Tongue (tissue), 2 donors: ENCODE measurements around the gene CYP4F11. TPM values are rescaled to one million over a fixed set of nuclear protein-coding genes. Genes with fewer than 3 reads are reported as not detected.
"Not testable (repeated sequence)": the region's sequence is repeated elsewhere in the genome, so short reads cannot be mapped to it uniquely, and the experiment has no call there.

Experiments used
- DNase-seq: peaks from one replicate; pipeline ENCODE4 v3.0.0-alpha.2; 2015
- total RNA-seq: library from RNA; depleted of rRNA; stranded (reverse); fragments of >200 nt; gene quantifications from one replicate; pipeline ENCODE4 v1.2.3, GENCODE V29; 2014

Gene CYP4F11
- not detected for total RNA-seq

- DNase-seq = no peak
These were observed at the start of gene CYP4F11 for GRCh38 chr19:15934332-15935078. TSS of gene CYP4F11 (minus strand) at chr19:15934529. CDS start at chr19:15934408, 121 bp downstream.

GRCh38 chr19:15979293-15979692 is 45.0 kb upstream of the CYP4F11 start:
- DNase-seq = no peak

- DNase-seq = no peak
These were observed 43.4 kb upstream of the CYP4F11 start for GRCh38 chr19:15977690-15978089.

GRCh38 chr19:15976836-15977689 is 42.7 kb upstream of the CYP4F11 start:
- DNase-seq = no peak

GRCh38 chr19:15974856-15975255 is 40.5 kb upstream of the CYP4F11 start:
- no peak for DNase-seq

- DNase-seq = not testable (repeated sequence)
These were observed 37.7 kb upstream of the CYP4F11 start for GRCh38 chr19:15972043-15972442.

- no peak for DNase-seq
These were observed 37.0 kb upstream of the CYP4F11 start for GRCh38 chr19:15971224-15971780.

GRCh38 chr19:15964231-15964630 is 29.9 kb upstream of the CYP4F11 start:
- no peak for DNase-seq

- no peak for DNase-seq
These were observed 28.0 kb upstream of the CYP4F11 start for GRCh38 chr19:15962319-15962718.

GRCh38 chr19:15954820-15955219 is 20.5 kb upstream of the CYP4F11 start:
- no peak for DNase-seq

GRCh38 chr19:15948223-15949058 is 14.1 kb upstream of the CYP4F11 start, which contains the start of gene OR10H4:
TSS of gene OR10H4 (plus strand) at chr19:15949008. CDS start at chr19:15949008, 0 bp downstream.
- DNase-seq = no peak

- DNase-seq = no peak
These were observed 11.0 kb upstream of the CYP4F11 start for GRCh38 chr19:15945301-15945700.

GRCh38 chr19:15944401-15944800 is 10.1 kb upstream of the CYP4F11 start:
- no peak for DNase-seq

- DNase-seq = no peak
These were observed 3.4 kb upstream of the CYP4F11 start for GRCh38 chr19:15937771-15938170.

GRCh38 chr19:15936950-15937349 is 2.6 kb upstream of the CYP4F11 start:
- no peak for DNase-seq

GRCh38 chr19:15936173-15936572 is 1.8 kb upstream of the CYP4F11 start:
- no peak for DNase-seq

- DNase-seq = no peak
These were observed 906 bp upstream of the CYP4F11 start for GRCh38 chr19:15935167-15935702.

- DNase-seq = not testable (repeated sequence)
These were observed 483 bp downstream of the CYP4F11 start for GRCh38 chr19:15933761-15934331.

GRCh38 chr19:15928321-15928720 is 6.0 kb downstream of the CYP4F11 start:
- DNase-seq = no peak

- DNase-seq = no peak
These were observed 7.8 kb downstream of the CYP4F11 start for GRCh38 chr19:15926484-15926883.

- DNase-seq = no peak
These were observed 10.6 kb downstream of the CYP4F11 start for GRCh38 chr19:15923702-15924101.
